Measurements from ENCODE around the gene C7orf25.

C7orf25 gene

DNA sequence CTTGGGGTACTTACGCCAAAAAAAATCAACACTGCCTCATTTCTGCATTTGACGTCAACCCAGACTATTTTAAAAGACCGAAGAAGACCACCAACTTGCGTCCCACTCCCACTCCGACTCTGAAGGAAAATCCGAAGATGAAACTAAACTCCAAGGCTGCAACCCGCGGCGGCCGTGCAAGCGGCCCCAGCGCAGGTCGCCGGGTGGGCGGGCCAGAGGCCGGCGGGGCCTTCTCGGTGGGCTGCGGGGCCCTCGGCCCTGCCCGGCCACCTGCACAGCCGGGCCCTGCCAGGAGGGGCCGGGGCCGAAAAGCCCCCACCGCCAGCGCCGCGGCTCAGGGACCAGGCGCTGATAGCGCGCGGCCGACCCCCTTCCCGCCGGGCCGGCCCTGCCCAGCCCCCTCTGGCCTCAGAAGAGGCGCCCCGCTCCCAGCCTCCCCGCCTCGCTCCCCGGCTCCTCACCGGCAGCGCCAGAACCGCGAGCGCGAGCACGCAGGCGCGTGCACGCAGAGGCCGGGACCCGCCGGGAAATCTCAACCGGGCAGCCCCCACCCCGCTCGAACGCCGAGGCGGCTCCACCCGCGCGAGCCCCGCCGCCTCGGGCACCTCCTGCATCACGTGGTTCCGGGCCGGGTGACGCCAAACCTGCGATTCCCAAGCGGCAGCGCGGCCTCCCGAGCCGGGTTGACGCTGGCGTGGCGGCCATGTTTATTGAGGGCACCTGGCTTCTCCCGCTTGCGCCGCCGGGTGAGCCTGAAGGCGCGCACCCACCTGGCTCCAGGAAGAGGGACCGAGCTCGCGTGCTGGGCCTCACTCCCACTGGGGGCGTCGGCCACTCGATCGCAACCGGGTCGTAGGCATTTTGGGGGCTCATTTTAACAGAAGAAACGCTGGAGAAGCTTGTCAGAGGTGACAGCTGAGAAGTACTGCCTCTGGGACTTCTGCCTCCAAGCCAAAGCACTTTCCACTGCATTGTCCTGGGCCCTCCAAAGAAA is at the start of gene C7orf25:
Gene C7orf25, minus strand, starts transcription at position 617 of the 994 bp plus-strand sequence. CDS start 1,170 bp downstream, outside the sequence.
- DNase-seq (ENCODE audit: low spot score) = peak; percentile 98

GRCh38 chr7:42961170-42961569 is 49.3 kb upstream of the C7orf25 start:
- no peak for DNase-seq (ENCODE audit: low spot score)

DNA sequence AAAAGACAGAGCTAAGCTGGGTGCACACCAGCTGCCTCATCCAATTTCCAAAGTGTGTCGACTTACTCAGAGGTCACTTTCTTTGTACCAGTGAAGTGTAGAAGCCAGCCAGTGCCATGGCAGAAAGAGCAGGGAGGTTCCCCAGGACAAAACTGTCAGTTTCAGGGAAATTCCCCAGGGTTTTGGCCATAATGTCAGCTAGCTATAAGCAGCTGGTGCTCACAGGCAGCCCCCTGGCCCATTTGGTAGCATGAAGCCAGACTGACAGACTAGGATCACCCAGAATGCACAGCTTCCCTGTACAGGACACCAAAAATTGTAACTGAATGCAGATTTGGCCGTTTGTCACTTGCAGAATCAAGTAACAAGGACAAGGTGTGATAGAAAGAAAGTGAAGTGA is 48.9 kb upstream of the C7orf25 start:
- no peak for DNase-seq (ENCODE audit: low spot score)

DNA sequence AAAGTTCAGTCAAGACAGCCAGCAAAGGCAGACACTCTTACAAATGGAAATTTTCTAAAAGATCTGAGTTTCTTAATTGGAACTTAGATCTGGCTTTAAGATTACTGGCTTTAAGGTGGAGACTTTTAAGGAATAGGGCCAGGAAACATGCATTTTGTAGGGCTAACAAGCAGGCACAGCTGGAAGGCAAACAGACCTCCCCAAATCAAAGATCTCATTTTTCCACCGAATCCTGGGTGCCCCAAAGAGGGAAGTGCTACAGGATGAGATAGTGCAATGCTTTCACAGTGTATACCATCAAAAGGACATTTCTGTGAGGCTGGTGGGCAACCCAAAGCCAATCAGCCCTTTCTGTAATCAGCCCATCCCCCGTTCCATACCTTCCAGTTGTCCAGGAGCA is 47.7 kb upstream of the C7orf25 start:
- no peak for DNase-seq (ENCODE audit: low spot score)

DNA sequence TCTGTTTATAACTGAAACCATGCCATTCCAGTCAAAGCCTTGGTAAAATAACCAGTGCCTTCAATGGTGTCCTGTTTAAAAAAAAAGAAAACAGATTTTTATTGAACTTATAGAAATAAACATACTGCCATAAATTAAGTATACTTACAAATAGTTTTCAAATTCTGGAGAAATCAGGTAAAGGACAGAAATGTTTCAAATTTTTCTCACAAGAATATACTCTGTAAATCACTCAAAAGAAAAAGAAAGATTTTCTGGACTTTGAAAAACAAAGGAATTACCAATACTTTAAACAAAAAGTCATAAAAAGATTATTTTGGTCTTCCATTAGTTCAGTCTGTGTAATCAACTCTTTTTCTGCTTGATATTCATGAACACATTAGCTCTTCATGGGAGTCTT is 44.2 kb upstream of the C7orf25 start:
- no peak for DNase-seq (ENCODE audit: low spot score)

DNA sequence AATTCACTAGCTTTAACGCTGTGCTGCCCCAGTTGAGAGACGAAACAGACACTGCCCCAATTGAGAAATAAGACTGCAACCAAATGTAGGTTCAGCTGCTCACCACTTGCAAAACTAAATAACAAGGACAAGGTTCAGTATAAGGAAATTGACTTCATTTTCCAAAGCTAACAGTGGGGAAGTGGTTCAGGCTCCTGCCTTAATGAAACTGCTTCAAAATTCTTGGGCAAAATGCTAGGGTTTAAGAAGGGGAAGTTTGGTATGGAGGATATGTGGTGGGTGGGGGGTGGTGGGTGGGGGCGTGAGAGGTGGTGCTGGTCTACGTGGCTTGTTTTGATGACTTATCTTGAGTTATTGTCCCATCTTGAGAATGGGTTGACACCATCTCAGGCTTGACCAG is 42.1 kb upstream of the C7orf25 start:
- no peak for DNase-seq (ENCODE audit: low spot score)

- no peak for DNase-seq (ENCODE audit: low spot score)
These were observed 40.5 kb upstream of the C7orf25 start for GRCh38 chr7:42952328-42952727.

DNA sequence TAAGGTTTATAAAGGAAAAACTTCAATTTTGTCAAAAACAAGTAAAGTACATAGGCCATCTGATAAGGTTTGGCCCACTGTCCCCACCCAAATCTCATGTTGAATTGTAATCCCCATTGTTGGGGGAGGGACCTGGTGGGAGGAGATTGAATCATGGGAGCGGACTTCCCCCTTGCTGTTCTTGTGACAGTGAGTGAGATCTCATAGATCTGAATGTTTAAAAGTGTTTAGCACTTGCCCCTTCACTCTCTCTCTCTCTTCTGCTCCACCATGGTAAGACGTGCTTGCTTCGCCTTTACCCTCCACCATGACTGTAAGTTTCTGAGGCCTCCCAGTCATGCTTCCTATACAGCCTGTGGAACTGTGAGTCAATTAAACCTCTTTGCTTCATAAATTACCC is 38.5 kb upstream of the C7orf25 start:
- DNase-seq (ENCODE audit: low spot score) = no peak

- DNase-seq (ENCODE audit: low spot score) = no peak
These were observed 35.7 kb upstream of the C7orf25 start for GRCh38 chr7:42947521-42947920.

DNA sequence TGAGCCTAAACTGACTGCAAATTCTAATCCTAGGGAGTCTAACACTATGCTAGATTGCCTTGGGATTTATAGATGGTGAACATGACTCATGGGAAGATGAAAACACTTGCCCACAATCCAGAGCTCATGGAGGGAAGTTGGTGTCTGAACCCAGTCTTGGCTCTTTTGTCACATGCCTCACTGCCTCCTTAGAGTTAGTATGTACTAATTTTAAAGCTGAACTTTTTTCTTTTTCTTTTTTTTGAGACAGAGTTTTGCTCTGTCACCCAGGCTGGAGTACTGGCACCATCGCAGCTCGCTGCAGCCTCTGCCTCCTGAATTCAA is 34.7 kb upstream of the C7orf25 start:
- no peak for DNase-seq (ENCODE audit: low spot score)

DNA sequence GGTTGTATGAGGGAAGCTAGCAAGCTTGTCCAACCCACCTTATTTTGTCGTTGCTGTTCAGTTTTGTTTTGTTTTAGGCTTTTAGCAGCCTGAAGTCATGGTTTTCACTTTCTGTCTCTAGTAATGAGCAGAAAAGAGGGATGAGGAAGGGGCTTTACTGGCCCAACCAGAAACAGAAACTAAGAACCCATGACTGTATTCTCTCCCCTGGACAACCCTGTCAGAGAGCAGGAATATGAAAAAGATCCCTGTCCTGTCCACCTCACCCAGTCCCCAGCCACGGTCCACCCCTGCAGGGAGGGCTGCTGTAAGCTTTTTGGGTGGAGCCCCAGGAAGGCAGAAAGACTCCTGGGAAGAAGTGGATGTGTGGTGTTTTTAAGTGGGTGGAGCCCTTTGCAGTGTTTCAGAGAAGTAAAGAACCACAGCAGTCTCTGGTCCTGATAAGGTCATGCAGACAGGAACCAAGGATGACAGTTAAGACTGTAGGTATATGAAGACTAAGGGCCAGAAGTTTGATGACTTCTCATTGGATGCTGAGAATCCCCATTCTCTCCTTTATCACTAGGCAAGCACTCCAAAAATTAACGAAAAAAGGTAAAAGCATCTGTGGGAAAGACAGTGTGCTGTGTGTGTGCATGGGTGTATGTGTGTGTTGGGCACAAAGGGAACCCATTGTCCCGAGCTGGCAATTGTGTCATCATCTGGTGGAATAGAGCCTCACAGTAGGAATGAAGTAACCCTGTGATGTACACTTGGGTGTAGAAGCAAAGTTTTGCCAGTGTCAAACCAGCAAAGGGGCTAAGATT is 34.2 kb upstream of the C7orf25 start:
- peak; percentile 36 for DNase-seq (ENCODE audit: low spot score)

DNA sequence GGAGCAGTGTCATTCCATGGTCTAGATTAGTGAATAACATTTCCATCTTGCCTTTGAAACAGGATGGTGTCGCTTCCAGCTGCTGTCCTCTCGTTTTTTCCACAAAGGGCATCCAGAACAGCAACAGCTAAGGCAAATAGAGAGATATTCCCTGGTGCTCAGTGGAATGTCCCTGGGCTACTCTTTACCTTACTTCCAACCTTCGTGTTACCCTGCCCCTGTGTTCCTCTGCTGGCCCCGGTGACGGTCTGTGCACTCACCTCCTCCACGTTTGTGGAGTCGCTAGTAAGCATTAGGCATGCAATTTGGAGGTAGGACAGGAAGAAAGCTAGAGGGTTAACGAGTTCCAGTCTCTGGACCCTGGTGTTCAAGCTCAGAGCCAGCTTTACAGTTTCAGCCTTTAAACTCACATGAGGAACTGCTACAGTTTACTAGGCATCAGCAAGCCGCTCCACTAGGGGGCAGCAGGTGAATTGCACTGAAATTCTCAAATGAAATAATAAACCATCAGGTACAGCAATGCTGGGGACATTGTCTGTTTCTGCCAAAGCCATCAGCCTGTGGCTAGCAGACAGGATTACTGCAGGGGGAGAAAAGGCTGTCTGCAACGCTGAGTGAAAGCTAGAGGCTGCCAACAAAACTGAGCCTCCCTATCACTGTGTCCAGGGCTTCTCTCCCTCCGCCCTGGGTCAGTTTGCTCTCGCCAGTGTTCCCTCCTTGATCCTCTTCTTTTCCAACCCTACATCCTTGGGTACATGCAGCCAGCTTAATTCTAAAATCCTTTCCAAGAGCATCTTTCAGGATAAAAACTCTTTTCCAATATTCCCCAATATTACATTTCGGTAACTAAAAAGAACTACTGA is 29.3 kb upstream of the C7orf25 start:
- DNase-seq (ENCODE audit: low spot score) = peak; percentile 87

DNA sequence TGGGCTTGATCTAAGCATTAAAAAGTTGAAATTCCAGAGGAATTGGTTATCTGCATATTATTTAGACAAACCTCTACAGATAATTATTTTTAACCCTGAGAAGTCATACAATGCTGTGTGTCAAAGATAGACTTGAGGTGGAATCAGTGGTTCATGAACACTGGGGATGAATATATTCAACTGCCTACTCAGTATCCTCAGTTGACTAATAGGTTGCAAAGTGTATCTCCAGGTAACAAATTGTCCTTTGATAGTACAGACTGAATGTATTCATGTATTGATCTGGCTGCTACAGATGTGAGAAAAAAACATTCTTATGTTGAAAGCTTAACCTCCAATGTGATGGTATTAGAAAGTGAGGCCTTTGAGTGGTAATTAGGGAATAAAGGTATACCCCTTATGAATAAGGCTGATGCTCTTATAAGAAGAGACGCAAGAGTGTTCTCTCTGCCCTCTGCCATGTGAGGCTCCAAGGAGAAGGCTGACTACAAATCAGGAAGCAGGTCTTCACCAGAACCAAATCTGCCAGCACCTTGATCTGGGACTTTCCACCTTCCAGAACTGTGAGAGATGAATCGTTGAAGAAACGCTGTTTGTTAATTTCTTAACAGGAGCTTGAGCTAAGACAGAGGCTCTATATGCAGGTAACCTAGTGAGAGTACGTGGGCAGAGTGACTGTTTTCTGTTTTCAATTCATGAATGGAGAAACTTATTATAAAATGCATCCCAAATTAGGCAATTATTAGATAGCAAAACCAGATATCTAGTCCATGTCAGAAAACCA is 27.8 kb upstream of the C7orf25 start:
- DNase-seq (ENCODE audit: low spot score) = no peak

- no peak for DNase-seq (ENCODE audit: low spot score)
These were observed 24.0 kb upstream of the C7orf25 start for GRCh38 chr7:42935861-42936260.

DNA sequence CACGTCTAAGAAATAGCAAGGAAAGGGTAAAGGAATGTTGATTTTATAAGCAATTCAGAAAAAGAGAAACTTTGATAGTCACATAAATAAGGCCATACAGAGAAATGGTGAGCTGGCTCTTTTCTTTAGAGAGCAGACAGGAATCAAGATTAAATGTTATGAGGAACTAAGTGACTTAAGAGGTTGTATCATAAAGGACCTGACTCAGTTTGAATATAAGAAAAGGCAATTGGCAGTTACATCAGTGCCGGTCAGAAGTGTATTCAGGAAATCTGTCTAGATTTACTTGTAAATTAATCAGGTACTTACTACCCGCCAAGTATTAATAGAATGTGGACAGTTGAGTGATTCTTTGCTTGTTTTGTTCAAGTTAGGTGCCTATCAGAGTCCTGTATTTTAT is 22.4 kb upstream of the C7orf25 start:
- DNase-seq (ENCODE audit: low spot score) = no peak

DNA sequence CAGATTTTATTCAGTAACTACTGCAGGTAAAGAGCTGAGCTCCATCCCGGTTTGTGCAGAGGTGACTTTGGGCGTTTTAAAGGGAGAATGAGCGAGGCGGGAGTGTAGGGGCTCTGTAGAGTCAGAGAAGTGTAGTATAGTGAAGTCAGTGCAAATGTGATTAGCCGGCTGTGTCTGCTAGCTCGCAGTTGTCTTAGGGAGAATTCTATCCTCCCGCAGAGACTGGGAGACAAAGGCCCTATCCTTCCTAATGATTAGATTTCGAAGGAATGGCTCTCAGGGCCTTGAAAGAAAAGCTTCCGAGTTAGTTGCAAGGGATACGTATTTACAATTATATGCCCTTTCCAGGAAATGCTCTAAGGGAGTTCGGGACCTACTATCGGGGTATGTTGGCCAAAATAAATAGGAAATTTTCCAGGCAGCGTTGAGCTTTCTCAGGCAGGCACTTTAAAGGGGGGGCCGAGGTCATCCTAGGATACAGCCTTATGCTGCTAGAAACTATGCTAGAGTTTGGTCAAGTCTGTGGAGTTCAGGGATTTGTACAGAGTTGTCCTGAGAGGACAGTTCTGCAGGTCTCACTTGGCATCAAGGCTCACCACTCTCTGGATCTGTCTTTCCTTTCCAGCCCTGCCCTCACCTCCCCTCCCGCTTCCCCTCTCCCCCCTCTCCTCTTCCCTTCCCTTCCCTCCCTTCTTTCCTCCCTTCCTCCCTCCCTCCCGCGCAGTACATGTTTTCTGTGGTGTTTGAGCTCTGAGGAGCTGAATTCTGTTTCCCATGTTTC is 21.1 kb upstream of the C7orf25 start:
- peak; percentile 12 for DNase-seq (ENCODE audit: low spot score)

- DNase-seq (ENCODE audit: low spot score) = peak; percentile 98
These were observed 20.2 kb upstream of the C7orf25 start, which contains the start of the genes MRPL32 and PSMA2 for GRCh38 chr7:42931834-42932651. TSS of gene MRPL32 (plus strand) at chr7:42932376. CDS start at chr7:42932387, 11 bp downstream. TSS of gene PSMA2 (minus strand) at chr7:42932174. CDS start at chr7:42932158, 16 bp downstream.

DNA sequence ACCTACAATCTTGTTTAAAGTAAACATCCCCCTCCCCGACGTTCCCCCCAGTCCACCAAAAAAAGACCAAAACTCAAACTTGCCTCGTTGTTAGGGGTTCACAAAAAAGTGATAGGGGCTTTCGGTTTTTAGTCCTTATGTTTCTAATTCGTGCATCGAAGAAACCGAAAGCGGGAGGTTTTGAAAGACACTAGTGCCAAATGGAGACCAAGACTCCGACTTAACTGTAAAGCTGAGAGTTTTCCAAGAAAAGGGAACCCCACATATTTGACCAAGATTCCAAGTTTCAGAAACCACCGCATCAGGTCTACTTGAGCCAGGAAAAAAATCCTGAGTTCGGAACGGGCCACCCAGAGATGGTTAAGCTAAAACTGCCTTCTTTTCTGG is 19.6 kb upstream of the C7orf25 start:
- DNase-seq (ENCODE audit: low spot score) = no peak

GRCh38 chr7:42930889-42931288 is 19.0 kb upstream of the C7orf25 start:
- no peak for DNase-seq (ENCODE audit: low spot score)
